GM12892 (cell line): ENCODE data around the gene ZNF565.

Experiments
- POLR2A ChIP-seq: IDR thresholded peaks from 2 replicates; pipeline ENCODE4 v1.6.1; 2011; ENCODE audit warnings: low read depth, low read length, control low read depth
- POLR2AphosphoS5 ChIP-seq: IDR thresholded peaks from 2 replicates; pipeline ENCODE4 v1.6.1; 2011; ENCODE audit warnings: low read depth, low read length, control low read depth
- TAF1 ChIP-seq: IDR thresholded peaks from 2 replicates; pipeline ENCODE4 v1.6.1; 2011; ENCODE audit warnings: low read depth, mild to moderate bottlenecking, control low read depth, low read length, borderline replicate concordance

DNA sequence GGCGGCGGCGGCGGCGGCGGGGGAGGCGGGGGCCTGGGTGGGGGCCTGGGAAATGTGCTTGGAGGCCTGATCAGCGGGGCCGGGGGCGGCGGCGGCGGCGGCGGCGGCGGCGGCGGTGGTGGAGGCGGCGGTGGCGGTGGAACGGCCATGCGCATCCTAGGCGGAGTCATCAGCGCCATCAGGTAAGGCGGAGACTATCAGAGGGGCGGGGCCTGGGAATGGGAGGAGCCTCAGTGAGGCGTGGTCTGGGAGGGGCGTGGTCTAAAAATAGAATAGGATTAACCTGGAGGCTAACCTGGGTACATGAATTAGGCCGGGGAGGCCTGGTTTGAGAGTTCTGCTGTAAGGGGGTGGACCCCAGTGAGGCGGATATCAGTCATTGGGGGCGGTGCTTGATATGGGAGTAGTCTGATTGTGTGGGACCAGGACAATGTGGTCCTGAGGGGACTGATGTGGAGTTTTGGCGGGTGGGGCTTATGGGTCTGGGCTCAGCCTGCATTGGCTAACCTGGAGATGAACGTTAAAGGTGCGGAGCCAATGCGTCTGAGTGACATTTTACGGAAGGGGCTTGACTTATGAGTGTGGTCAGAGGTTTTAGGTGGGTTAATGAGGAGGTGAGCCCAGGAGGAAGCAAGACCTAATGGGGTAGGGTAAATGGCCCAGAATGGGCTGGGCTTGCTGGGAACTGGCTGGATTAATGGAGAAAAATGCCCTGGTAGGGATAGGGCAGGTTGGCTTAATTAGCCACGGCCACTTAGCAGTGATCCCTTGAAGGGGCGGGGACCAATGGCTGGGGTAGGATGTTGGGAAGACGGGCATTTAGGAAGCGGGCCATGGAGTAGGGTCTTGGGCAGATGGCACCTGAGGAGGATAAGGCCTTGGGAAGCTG is 73.2 kb downstream of the ZNF565 start:
- TF ChIP-seq POLR2AphosphoS5, result no peak
- no peak for TF ChIP-seq POLR2A
- no peak for TF ChIP-seq TAF1
